MM.1S (cell line): ENCODE results near the gene CCDC172.

Experiments
- DNase-seq: peaks from one replicate; pipeline ENCODE4 v3.0.0-alpha.2; 2015
- H2AFZ ChIP-seq: fragments of 300-600 bp; sonication (generic); 2 replicates; pipeline ENCODE4 v1.6.0; 2016; ENCODE audit warnings: antibody characterized with exemption, low read length
- H3F3A ChIP-seq: fragments of 300-600 bp; sonication (generic); 2 replicates; pipeline ENCODE4 v1.6.1; 2016; ENCODE audit warnings: mild to moderate bottlenecking, antibody characterized with exemption, low read length, moderate library complexity, mixed read lengths; ENCODE audit not compliant: insufficient read depth
- H3K27ac ChIP-seq: fragments of 300-600 bp; sonication (generic); 2 replicates; pipeline ENCODE4 v1.5.1; 2016; ENCODE audit warnings: mild to moderate bottlenecking, low read length
- H3K27me3 ChIP-seq: fragments of 300-600 bp; sonication (generic); replicated peaks from 2 replicates; pipeline ENCODE4 v1.6.0; 2016; ENCODE audit warnings: low read length; ENCODE audit not compliant: insufficient read depth
- H3K36me3 ChIP-seq: fragments of 300-600 bp; sonication (generic); replicated peaks from 2 replicates; pipeline ENCODE4 v1.6.1; 2016; ENCODE audit warnings: mild to moderate bottlenecking, low read length, mixed read lengths; ENCODE audit not compliant: insufficient read depth
- H3K4me1 ChIP-seq: fragments of 300-600 bp; sonication (generic); 2 replicates; pipeline ENCODE4 v1.6.1; 2016; ENCODE audit warnings: low read length, mixed read lengths
- H3K4me2 ChIP-seq: fragments of 300-600 bp; sonication (generic); 2 replicates; pipeline ENCODE4 v1.6.0; 2016; ENCODE audit warnings: low read depth, low read length
- H3K4me3 ChIP-seq: fragments of 300-600 bp; sonication (generic); 2 replicates; pipeline ENCODE4 v1.5.1; 2016; ENCODE audit warnings: low read length, mixed read lengths
- H3K79me2 ChIP-seq: fragments of 300-600 bp; sonication (generic); 2 replicates; pipeline ENCODE4 v1.6.1; 2016; ENCODE audit warnings: mixed run types, low read length, mixed read lengths
- H3K9ac ChIP-seq: fragments of 300-600 bp; sonication (generic); 2 replicates; pipeline ENCODE4 v1.6.1; 2016; ENCODE audit warnings: low read length, mixed read lengths
- H3K9me2 ChIP-seq: fragments of 300-600 bp; sonication (generic); replicated peaks from 2 replicates; pipeline ENCODE4 v1.6.1; 2016; ENCODE audit warnings: mild to moderate bottlenecking, low read length, mixed read lengths; ENCODE audit not compliant: insufficient read depth
- H3K9me3 ChIP-seq: fragments of 300-600 bp; sonication (generic); replicated peaks from 2 replicates; pipeline ENCODE4 v1.6.1; 2016; ENCODE audit warnings: mild to moderate bottlenecking, low read length, mixed read lengths; ENCODE audit not compliant: insufficient read depth
- H4K20me1 ChIP-seq: fragments of 300-600 bp; sonication (generic); 2 replicates; pipeline ENCODE4 v1.6.1; 2016; ENCODE audit warnings: mild to moderate bottlenecking, low read length, moderate library complexity, mixed read lengths; ENCODE audit not compliant: insufficient read depth
- EZH2 ChIP-seq: fragments of 300-600 bp; sonication (generic); optimal IDR thresholded peaks from 2 replicates; pipeline ENCODE3; 2017; ENCODE audit warnings: low read depth, mild to moderate bottlenecking, antibody characterized with exemption, low read length, mixed read lengths
- EZH2phosphoT487 ChIP-seq: fragments of 300-600 bp; sonication (generic); IDR thresholded peaks from 2 replicates; pipeline ENCODE4 v1.6.1; 2018; ENCODE audit warnings: antibody characterized with exemption, low read length
- TF ChIP-seq, protein P1 (sequence below): fragments of 300-600 bp; sonication (generic); IDR thresholded peaks from 2 replicates; pipeline ENCODE4 v1.5.1; 2016; ENCODE audit warnings: antibody characterized with exemption, low read length, mixed read lengths

The CCDC172 gene

DNA sequence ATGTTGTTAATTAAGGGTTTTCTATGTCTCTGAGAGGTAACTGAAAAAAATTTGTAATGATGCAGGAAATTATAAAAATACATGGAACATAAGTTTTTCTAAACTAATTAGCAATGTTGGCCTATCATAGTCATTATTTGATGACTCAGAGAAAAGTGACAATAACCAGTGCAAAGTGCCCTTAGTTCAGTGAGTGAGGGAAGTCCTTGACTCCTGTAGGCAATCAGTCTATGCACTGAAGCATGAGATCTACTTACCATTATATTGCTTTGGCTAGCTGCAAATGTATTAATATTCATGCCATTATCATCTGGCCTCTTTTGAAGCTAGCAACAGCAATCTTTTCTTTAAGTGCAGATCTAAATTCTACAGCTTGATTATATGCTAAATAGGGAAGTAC, 40.6 kb downstream of the CCDC172 start:
- Histone ChIP-seq H3K36me3 (no peaks in the 10 kb centered on the region), H3K4me3 (no peak overlapping the region), H2AFZ (no peak overlapping the region), H3K79me2 (no peaks in the 10 kb centered on the region), H3K27ac (no peak overlapping the region), H4K20me1 (no peaks in the 10 kb centered on the region; the same call in 1 of the 2 replicates), H3K27me3 (no peaks in the 10 kb centered on the region), H3K4me2 (no peak overlapping the region), H3K9me2 (no peaks in the 10 kb centered on the region), H3F3A (no peaks in the 10 kb centered on the region), H3K9ac (no peak overlapping the region), H3K9me3 (no peaks in the 10 kb centered on the region), H3K4me1 (no peaks in the 10 kb centered on the region)
- TF ChIP-seq, protein P1, sequence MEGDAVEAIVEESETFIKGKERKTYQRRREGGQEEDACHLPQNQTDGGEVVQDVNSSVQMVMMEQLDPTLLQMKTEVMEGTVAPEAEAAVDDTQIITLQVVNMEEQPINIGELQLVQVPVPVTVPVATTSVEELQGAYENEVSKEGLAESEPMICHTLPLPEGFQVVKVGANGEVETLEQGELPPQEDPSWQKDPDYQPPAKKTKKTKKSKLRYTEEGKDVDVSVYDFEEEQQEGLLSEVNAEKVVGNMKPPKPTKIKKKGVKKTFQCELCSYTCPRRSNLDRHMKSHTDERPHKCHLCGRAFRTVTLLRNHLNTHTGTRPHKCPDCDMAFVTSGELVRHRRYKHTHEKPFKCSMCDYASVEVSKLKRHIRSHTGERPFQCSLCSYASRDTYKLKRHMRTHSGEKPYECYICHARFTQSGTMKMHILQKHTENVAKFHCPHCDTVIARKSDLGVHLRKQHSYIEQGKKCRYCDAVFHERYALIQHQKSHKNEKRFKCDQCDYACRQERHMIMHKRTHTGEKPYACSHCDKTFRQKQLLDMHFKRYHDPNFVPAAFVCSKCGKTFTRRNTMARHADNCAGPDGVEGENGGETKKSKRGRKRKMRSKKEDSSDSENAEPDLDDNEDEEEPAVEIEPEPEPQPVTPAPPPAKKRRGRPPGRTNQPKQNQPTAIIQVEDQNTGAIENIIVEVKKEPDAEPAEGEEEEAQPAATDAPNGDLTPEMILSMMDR: no peak
- no peak for DNase-seq

DNA sequence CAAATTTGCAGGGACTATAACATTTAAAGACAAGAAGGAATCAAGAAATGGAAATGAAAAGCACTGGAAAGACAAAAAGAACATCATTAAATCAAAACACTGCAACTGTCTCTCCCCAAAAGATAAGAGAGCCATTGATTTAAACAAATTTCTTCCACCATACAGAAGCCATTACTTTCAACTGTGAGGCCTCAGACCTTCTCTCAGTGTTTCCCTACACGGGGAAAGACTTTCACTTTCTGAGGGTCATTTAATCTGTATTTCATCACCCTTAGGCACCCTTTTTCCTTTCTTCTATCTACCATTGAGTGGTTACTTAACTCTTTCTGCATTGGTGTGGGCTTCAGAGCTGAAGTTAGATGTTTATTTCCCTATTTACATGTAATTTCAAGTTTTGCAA, 47.5 kb downstream of the CCDC172 start:
- no peak overlapping the region for H3K4me3 ChIP-seq
- H3K27me3 ChIP-seq: no peaks in the 10 kb centered on the region
- H3K9me2 ChIP-seq: no peaks in the 10 kb centered on the region
- H3K27ac ChIP-seq: no peak overlapping the region
- H3K4me1 ChIP-seq: no peaks in the 10 kb centered on the region
- no peaks in the 10 kb centered on the region for H3K36me3 ChIP-seq
- no peak for TF ChIP-seq EZH2phosphoT487
- TF ChIP-seq EZH2: no peak
- TF ChIP-seq, protein P1: no peak
- no peaks in the 10 kb centered on the region for H3K79me2 ChIP-seq
- no peak overlapping the region for H2AFZ ChIP-seq
- no peaks in the 10 kb centered on the region for H3F3A ChIP-seq
- no peaks in the 10 kb centered on the region for H3K9me3 ChIP-seq
- no peak overlapping the region for H3K9ac ChIP-seq
- H3K4me2 ChIP-seq: no peak overlapping the region
- no peaks in the 10 kb centered on the region for H4K20me1 ChIP-seq
- DNase-seq: no peak

DNA sequence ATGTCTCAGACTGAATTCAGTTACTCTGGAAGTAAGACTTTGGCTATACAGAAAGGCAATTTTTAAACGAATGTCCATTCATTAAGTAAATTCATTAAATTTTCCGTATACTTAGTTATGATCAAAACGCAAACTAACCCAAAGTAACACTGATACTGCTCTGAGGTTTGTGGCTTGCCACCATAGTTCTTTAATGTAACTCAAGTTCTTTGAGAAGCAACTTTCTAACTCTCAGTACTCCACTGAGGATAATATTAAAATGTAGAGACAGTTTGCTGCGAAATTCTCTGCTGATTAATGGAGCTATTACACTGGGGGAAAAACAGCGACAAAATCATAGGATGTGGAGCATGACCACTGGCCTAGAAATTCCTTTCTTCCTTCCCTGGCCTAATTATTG, 58.0 kb downstream of the CCDC172 start:
- Histone ChIP-seq H3K9me3 (no peaks in the 10 kb centered on the region), H3K79me2 (no peaks in the 10 kb centered on the region), H4K20me1 (no peaks in the 10 kb centered on the region), H3K4me3 (no peak overlapping the region), H3K27me3 (no peaks in the 10 kb centered on the region), H3K36me3 (no peaks in the 10 kb centered on the region), H2AFZ (no peak overlapping the region), H3F3A (no peaks in the 10 kb centered on the region), H3K4me1 (no peaks in the 10 kb centered on the region), H3K9ac (no peak overlapping the region), H3K27ac (no peak overlapping the region), H3K4me2 (no peak overlapping the region), H3K9me2 (no peaks in the 10 kb centered on the region)
- no peak for DNase-seq
- TF ChIP-seq EZH2 (no peak), EZH2phosphoT487 (no peak)
- TF ChIP-seq, protein P1: no peak

DNA sequence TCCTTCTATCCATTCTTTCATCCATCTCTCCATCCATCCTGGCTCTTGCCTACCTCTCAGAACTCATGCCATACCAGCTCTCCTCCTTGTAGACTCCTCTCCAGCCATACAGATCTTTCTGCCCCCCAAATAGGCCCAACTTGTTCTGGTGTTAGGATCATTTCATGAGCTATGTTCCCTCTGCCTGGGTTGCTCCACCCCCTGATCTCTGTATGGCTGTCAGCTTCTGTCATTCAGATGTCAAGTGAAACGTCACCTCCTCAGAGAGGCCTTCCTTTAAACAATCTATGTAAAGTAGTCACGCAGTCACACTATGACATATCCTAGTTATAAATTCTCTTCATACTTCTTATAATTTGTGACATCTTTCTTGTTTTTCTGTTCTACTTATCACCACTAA, 61.1 kb downstream of the CCDC172 start:
- H3K79me2 ChIP-seq: no peaks in the 10 kb centered on the region
- H3K27ac ChIP-seq: no peak overlapping the region
- TF ChIP-seq EZH2phosphoT487: no peak
- TF ChIP-seq, protein P1: no peak
- TF ChIP-seq EZH2: no peak
- no peak overlapping the region for H3K4me2 ChIP-seq
- H3K4me3 ChIP-seq: no peak overlapping the region
- H3K27me3 ChIP-seq: no peaks in the 10 kb centered on the region
- no peaks in the 10 kb centered on the region for H3K36me3 ChIP-seq
- no peaks in the 10 kb centered on the region for H3K9me2 ChIP-seq
- H2AFZ ChIP-seq: no peak overlapping the region
- H4K20me1 ChIP-seq: no peaks in the 10 kb centered on the region
- H3K4me1 ChIP-seq: no peaks in the 10 kb centered on the region
- no peak overlapping the region for H3K9ac ChIP-seq
- DNase-seq: no peak
- H3K9me3 ChIP-seq: no peaks in the 10 kb centered on the region
- no peaks in the 10 kb centered on the region for H3F3A ChIP-seq
